PFSK-1 (cell line): ENCODE results near the gene ZNF552. TPM values are rescaled to one million over a fixed set of nuclear protein-coding genes. Genes with fewer than 3 reads are reported as not detected.

Source experiments
- FOXP2 ChIP-seq: optimal IDR thresholded peaks from 2 replicates; pipeline ENCODE3; 2011; ENCODE audit warnings: borderline replicate concordance, control low read depth, inconsistent platforms; ENCODE audit not compliant: insufficient read depth; ENCODE audit errors: extremely low read length, extremely low read depth
- POLR2AphosphoS5 ChIP-seq: IDR thresholded peaks from 2 replicates; pipeline ENCODE4 v1.6.1; 2012; ENCODE audit warnings: low read depth, mild to moderate bottlenecking, control low read depth, low read length, moderate library complexity
- SIN3A ChIP-seq: IDR thresholded peaks from 2 replicates; pipeline ENCODE4 v1.6.1; 2012; ENCODE audit warnings: mild to moderate bottlenecking, low read length, moderate library complexity, borderline replicate concordance; ENCODE audit not compliant: insufficient read depth
- TAF1 ChIP-seq: IDR thresholded peaks from 2 replicates; pipeline ENCODE4 v1.6.1; 2012; ENCODE audit warnings: low read length, control low read depth, borderline replicate concordance; ENCODE audit not compliant: insufficient read depth
- polyA plus RNA-seq: library from polyadenylated mRNA; unstranded; fragments of >200 nt; gene quantifications from one replicate; pipeline ENCODE4 v1.2.1, GENCODE V29; 2012; ENCODE audit warnings: low read depth, missing spikeins; ENCODE audit not compliant: insufficient read length
- TF ChIP-seq, protein P1 (sequence below), 2 experiments: IDR thresholded peaks; 2 replicates each; pipeline versions ENCODE4 v1.6.1 to v1.8.0; 2011 to 2012; ENCODE audit warnings: low read depth in 2 of 2, low read length in 2 of 2, control low read depth in 1 of 2, inconsistent platforms in 1 of 2, mild to moderate bottlenecking in 1 of 2, moderate library complexity in 1 of 2; ENCODE audit not compliant: insufficient read depth in 1 of 2

ZNF552 gene
- 2.3 TPM for polyA plus RNA-seq

GRCh38 chr19:57814505-57815246 is at the start of gene ZNF552:
TSS of gene ZNF552 (minus strand) at chr19:57814913. CDS start at chr19:57814743, 170 bp downstream.
- TF ChIP-seq POLR2AphosphoS5 (peak; percentile 82), SIN3A (0 out of 2 replicates have a peak, but pooled peaks have one; percentile 57), TAF1 (0 out of 2 replicates have a peak, but pooled peaks have one; percentile 36), FOXP2 (peak; percentile 33)
- TF ChIP-seq, protein P1, sequence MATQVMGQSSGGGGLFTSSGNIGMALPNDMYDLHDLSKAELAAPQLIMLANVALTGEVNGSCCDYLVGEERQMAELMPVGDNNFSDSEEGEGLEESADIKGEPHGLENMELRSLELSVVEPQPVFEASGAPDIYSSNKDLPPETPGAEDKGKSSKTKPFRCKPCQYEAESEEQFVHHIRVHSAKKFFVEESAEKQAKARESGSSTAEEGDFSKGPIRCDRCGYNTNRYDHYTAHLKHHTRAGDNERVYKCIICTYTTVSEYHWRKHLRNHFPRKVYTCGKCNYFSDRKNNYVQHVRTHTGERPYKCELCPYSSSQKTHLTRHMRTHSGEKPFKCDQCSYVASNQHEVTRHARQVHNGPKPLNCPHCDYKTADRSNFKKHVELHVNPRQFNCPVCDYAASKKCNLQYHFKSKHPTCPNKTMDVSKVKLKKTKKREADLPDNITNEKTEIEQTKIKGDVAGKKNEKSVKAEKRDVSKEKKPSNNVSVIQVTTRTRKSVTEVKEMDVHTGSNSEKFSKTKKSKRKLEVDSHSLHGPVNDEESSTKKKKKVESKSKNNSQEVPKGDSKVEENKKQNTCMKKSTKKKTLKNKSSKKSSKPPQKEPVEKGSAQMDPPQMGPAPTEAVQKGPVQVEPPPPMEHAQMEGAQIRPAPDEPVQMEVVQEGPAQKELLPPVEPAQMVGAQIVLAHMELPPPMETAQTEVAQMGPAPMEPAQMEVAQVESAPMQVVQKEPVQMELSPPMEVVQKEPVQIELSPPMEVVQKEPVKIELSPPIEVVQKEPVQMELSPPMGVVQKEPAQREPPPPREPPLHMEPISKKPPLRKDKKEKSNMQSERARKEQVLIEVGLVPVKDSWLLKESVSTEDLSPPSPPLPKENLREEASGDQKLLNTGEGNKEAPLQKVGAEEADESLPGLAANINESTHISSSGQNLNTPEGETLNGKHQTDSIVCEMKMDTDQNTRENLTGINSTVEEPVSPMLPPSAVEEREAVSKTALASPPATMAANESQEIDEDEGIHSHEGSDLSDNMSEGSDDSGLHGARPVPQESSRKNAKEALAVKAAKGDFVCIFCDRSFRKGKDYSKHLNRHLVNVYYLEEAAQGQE (IDR thresholded peaks at IDR 0.05; ENCODE audit: insufficient read depth in 1 of 2, low read depth in 2 of 2, low read length in 2 of 2): no peak

DNA sequence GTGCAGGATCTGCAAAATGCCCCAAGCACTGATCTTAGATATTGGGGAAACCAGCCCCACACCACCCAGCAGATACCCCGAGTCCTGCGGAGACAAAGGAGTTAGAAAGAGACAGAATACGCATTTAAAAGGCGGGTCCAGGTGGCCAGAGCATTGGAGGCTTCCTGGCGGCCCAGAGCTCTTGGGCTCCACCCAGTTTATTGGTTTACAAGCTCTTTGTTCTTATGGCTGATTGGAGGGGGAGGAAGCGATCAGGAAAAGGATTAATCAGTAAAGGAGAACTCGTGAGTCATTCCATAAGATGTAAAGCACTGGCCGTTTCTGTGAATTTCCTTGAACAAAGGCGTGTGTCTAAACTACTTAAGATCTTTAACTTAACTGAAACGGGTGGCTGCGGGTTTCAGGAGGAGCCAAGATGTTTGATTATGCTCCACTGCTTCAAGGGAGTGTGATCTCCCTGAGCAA is 35.9 kb upstream of the ZNF552 start:
- no peak for TF ChIP-seq FOXP2
- TF ChIP-seq, protein P1 (IDR thresholded peaks at IDR 0.05; ENCODE audit: insufficient read depth in 1 of 2, low read depth in 2 of 2, low read length in 2 of 2): no peak
- no peak for TF ChIP-seq SIN3A
- no peak for TF ChIP-seq POLR2AphosphoS5
- no peak for TF ChIP-seq TAF1

DNA sequence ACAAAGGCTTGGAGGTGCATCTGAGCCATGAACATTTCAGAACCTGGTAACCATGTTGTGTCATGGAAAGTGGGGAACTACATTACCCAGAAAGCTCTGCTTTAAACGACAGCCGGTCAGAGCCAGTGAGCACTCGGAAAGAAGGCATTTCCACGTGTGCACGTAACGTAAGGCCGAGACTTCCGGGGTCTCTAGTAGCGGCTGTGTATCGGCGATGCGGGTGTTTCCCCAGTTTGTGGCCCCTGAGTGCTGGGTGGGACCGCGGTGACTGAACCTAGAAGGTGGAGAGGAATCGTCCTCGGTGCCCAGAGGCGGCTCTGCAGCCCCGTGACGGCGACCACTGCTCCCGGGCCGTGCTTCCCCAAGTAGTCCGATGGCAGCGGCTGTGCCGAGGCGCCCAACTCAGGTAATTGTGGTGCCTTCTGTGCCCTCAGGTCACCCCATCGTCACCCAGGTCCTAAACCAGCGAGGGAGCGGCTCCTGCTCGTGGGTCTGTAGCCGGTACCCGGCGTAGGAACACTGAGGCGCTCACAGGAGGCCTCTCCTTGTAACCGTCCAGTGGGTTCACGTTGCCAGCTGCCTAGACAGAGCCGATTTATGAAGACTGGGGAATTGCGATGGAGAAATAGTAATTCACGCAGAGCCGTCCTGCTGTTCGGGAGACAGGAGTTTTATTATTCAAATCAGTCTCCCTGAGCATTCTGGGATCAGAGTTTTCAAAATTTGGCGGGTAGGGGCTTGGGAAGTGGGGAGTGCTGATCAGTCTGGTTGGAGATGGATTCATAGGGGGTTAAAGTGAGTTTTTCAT is 35.2 kb upstream of the ZNF552 start, which contains the start of gene ZNF587:
TSS of gene ZNF587 (plus strand) at position 194 of the 808 bp plus-strand sequence. CDS start at position 374, 180 bp downstream.
- peak; percentile 66 for TF ChIP-seq POLR2AphosphoS5

- no peak for TF ChIP-seq POLR2AphosphoS5
- no peak for TF ChIP-seq TAF1
- no peak for TF ChIP-seq SIN3A
- no peak for TF ChIP-seq FOXP2
- TF ChIP-seq, protein P1 (IDR thresholded peaks at IDR 0.05; ENCODE audit: insufficient read depth in 1 of 2, low read depth in 2 of 2, low read length in 2 of 2): no peak
Observed at GRCh38 chr19:57841122-57841763, 26.5 kb upstream of the ZNF552 start.

- TF ChIP-seq POLR2AphosphoS5 (no peak), FOXP2 (no peak), SIN3A (no peak), TAF1 (no peak)
- TF ChIP-seq, protein P1 (IDR thresholded peaks at IDR 0.05; ENCODE audit: insufficient read depth in 1 of 2, low read depth in 2 of 2, low read length in 2 of 2): no peak
Observed at GRCh38 chr19:57830071-57830602, 15.4 kb upstream of the ZNF552 start, which contains the start of gene ZNF587B. TSS of gene ZNF587B (plus strand) at chr19:57830299. CDS start at chr19:57830529, 230 bp downstream.
